HG02678 (cell line): ENCODE results near the gene TRIM62.

Experiments
- ATAC-seq: cut with Tn5 transposase; IDR thresholded peaks from one replicate; pipeline ENCODE4 v1.9.1; 2021; ENCODE audit warnings: mild to moderate bottlenecking, moderate library complexity; ENCODE audit not compliant: unreplicated experiment

The TRIM62 gene

GRCh38 chr1:33180911-33181890 is 642 bp downstream of the TRIM62 start:
- peak; percentile 78 for ATAC-seq

DNA sequence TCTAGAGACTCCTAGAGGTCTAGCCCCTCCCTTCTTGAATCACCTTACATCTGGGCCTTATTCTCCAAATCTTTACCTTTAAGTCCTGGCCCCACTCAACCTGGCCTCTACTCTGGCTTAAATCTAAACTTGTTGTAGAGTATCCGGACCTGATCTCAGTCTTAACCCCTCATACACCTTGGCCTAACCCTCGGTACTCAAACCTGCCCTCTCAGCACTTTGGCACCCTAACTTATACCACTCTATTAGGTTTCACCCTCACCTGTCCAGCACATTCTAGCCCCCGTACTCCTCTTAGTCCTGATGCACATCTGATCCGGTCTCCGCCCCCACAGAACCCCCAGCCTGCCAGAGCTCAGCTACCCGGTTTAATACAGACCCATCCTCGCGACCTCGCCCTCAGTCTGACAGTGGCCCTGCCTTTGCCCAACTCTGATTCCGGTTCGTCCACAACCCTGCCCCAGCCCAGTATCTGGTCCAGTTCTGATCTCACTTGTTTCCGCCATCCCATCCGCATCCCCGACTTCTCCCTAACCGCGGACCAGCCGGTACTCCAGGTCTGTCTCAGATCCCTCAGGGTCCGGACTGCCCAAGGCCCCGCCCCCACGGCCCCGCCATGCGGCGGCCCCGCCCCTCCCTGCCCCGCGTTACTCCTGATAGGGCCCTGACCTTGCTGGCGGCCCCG is 1.5 kb downstream of the TRIM62 start:
- no peak for ATAC-seq

DNA sequence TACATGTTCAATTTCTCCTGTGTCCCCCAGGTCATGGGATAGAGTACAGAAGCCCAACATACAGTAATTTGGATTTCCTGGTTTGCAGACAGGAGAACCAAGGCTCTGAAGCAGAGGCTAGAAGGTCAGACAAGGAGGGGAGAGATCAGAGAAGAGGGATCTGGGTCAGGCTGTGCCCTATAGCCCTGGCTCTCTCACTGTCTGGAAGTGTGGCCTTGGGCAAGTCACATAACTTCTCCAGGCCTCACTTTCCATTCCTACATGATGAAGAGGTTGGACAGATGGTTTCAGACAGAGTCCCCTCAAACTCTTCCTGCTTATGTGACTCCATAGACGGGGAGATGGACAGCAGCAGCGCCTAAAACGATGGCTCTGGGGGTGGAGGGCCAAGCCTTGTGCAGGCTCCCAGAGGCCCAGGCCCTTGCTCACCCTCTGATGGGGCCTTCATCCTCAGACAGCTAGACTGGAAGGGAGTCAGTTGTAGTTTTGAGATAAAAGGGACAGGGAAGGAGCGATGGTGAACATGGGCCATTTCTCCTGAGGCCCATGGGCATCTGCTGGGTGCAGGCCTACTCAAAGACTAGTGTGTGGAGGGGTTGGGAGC is 2.9 kb downstream of the TRIM62 start:
- no peak for ATAC-seq

GRCh38 chr1:33177996-33178540 is 3.8 kb downstream of the TRIM62 start:
- no peak for ATAC-seq

DNA sequence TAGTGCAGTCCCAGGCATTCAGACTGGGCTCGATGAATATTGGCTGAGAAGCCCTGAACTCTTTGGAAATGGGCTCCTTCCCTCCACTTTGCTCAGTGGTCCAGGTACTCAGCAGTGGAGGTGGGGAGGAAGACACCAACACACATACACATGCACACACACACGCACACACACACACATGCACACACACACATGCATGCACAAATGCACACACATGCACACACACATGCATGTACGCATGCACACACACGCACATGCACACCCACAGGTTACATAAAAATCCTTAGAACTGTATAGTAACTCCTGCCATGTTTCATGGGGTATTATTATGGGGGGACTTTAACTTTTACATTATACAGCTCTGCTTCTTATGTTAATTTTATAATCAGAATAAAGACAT is 5.0 kb downstream of the TRIM62 start:
- no peak for ATAC-seq

- no peak for ATAC-seq
Observed at GRCh38 chr1:33176362-33176850, 5.4 kb downstream of the TRIM62 start.

DNA sequence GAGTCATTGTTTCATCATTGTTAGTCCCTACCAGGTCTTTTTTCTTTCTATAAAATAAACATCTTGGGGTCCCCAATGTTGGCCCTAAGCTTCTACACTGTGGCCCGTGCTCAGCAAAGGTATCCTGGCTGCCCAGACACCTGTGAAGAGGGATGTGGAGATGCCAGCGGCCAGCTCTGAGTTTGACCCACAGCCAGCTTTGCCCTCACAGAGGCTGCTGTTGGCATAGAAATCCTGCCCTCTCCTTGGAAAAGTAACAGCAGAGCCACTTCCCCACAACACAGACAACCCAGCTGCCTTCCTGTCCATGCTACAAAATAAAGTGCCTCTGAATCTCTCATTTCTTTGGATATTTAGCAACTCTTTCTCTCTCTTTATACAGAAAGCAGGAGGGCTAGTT is 6.0 kb downstream of the TRIM62 start:
- ATAC-seq = no peak

DNA sequence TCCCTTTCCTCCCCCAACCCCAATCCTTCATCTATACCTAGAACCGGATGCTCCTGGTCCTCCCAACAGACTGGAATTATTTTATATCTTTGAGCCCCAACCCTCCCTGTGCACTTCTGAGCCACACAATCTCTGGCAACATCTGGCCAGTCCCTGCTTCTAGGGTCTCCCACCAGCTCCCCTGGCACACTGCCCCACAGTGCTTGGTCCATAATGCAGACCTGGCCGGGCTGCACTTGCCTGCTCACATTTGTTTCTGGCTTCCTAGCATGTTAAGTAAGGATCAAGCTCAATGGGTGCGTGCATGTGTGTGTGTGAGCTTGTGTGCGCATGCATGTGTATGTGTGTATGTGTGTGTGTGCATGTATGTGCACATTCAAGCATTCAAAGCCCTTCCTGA is 8.8 kb downstream of the TRIM62 start:
- ATAC-seq = no peak

DNA sequence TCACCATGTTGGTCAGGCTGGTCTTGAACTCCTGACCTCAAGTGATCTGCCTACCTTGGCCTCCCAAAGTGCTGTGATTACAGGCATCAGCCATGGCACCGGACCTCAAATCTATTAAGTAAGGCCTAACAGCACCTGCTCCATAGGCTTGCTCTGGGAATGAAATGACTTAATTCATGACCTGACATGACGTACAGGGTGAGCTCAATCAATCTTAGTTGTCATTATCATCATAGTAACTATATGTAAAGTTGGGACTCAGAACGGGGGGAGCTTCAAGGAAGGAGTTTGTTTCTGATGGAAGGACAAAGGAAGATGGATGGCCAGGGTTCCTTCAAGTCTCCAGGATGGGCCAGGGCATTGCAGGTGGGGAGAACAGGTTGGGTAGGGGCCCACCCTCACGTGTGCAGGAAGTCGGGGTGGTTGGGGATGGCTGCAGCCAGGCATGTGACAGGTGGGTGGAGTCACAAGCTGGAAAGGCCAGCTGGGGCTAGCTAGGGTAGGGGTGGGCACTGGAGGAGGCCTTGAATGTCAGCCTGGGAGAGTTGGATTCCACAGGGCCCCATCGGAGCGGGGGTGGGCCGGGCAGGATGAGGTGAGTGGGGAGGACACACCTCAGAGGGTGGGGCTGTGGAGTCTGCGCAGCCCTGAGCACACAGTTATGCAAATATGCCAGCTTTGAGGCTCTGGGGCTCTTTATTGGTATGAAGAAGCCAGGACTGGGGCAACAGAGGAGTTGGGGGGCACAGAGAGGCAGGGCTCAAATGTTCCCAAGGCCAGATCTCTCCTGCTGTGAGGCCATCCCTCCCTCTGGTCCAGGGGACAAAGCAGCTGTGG is 9.6 kb downstream of the TRIM62 start:
- ATAC-seq = no peak

GRCh38 chr1:33170351-33171274 is 11.2 kb downstream of the TRIM62 start:
- ATAC-seq = no peak

DNA sequence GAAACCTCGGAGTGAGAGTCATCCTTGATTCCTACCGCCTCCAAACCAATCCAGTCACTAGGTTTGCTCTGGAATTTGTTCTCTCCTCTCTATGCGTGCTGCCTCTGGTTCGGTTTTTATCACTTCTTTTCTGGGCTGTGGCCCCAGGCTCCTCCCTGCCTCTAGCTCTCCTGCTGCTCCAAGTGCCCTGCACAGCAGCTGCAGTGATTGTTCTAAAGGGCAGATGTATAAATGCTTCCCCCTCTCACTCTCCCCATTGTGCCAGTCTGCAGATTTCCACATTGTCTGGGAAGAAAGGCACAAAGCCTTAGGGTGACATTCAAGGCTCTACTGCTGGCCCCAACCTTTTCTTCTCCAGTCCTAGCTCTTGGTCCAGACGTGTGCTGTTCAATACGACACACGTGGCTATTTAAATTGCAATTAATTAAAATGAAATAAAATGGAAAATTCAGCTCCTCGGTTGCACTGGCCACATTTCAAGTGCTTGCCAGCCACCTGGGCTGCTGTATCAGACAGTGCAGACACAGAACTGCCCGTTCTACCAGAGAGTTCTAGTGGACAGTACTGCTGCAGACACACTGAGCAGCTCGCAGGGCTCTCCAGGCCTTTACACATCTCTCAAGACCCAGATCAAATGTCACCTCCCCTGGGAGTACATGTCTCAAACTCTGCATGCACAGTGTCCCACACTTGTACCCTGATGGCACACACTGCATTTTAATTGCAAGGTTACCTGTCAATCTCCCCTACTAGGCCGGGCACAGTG is 12.4 kb downstream of the TRIM62 start:
- ATAC-seq = no peak

DNA sequence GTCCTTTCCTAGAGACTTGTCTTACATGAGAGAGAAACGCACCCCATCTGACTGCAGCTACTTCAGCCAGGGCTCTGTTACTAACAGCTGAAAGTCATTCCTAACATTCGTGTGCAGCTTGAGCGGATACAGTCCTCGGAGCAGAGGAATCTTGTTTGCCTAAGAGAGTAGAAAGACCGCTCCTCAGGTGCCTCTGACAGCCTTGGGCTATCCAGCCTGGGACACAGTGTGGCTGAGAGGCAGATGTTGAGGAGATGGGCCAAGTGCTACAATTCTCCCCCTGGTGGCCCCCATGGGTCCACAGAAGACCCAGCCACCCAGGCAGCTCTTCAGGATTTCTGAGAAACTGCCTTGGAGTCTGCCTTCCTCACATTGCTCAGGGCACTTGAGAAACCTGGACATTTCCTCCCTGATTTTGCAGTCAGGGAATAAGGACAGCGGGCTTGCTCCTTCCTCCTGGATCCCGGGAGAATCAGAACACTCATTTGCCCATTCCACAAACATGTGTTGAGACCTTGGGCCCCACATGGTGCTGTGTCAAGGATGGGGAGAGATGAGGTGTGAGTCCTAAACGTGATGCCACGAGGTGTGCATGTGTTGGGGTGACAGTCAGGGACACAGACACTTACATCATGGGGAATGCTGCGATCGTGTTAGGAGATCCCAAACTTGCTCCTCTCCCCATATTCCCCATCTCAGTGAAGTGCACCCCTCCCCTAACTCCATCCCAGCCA is 13.1 kb downstream of the TRIM62 start:
- no peak for ATAC-seq

GRCh38 chr1:33167650-33168447 is 14.0 kb downstream of the TRIM62 start:
- ATAC-seq = no peak

- no peak for ATAC-seq
Observed at GRCh38 chr1:33165809-33166208, 16.0 kb downstream of the TRIM62 start.

- ATAC-seq = no peak
Observed at GRCh38 chr1:33165209-33165608, 16.6 kb downstream of the TRIM62 start.

DNA sequence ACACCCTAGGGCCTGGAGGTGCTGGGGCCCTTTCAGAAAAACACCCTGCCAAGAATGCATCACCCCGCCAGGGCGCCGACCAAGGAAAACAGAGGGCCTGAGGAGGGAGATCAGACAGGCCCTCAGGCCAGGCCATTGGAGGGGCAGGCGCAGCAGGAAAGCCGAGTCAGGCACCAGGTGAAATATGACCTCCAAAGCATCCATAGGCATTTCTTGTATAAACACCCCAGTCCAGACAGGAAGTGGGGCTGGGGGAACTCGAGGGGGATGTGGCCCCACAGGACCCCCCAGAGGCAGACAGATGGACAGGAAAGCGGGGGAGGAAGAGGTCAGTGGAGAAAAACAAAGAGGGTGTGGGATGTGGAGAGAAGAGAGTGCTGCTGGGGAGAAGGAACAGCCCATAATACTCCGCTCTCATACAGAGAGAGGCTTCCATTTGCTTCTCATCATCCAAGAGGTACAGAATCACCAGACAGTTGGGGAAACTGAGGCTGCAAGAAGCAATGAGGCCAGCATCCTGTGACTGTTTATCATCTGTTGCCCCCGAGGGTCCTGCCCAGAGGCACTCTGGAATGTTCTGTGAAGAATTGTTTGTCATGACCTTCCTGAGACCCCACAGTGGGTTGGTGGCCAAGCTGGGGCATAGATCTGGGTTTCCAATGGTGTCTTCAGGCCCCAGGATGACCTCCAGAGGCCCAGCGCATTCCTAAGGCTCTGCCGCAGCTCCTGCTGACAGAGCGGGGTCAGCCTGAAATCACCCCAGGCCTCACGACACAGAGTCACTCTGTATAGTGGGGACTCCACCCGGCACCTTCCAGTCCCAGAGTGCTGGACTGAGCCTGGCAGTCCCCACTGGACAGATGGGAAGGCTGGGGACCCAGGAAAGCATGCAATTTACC is 18.0 kb downstream of the TRIM62 start:
- no peak for ATAC-seq
